GM19397 (cell line): ENCODE data around the gene TTPAL.

ENCODE experiments used
- ATAC-seq: cut with Tn5 transposase; IDR thresholded peaks from one replicate; pipeline ENCODE4 v1.9.1; 2021; ENCODE audit warnings: mild to moderate bottlenecking, moderate library complexity; ENCODE audit not compliant: unreplicated experiment

TTPAL gene

DNA sequence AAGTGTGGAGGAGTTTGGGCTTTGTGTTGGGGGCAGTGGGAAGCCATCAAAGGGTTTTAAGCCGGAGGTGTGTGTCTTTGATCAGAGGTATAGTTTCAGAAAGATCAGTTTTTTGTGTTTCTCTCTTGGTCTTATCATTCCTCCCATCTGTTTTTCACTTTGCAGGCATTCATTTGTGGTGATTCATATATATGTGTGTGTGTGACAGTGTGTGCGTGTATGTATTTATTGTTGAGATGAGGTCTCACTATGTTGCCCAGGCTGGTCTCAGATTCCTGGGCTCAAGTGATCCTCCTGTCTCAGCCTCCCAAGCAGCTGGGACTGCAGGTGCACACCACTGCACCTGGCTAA lies 57.3 kb downstream of the TTPAL start:
- ATAC-seq: no peak

DNA sequence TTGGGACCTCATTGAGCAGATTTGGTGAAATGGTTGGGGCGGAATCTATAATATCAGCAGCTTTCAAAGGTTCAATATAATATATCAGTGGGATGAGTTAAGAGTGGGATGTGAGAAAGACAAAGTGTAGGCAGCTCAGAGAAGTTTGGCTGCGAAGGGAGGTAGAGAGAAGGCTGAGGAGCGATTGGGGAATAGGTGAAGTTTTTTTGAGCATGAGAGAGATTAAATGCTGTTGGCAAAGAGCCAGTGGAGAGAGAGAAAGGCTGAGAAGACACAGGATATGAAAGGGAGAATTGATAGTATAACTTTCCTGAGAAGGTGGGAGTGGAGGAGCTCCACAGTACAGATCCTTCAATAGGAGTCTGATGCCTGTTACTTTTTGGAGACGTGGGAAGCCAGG lies 58.3 kb downstream of the TTPAL start:
- no peak for ATAC-seq

DNA sequence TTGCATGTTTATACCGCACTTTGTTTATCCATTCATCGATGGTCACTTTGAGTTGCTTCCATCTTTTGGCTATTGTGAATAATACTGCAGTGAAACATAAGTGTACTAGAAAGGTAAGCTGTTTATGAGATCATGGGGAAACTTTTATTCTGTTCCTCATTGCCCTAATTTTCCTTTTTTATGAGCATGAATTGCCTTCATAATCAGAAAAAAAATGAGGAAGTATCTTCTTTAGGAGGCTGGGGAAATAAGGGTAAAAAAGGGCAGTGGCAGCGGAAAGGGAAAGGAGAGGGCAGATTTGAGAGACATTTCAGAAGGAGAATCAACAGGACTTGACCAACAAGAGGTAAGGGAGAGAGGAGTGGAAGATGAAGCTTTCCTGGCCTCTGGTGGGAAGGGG lies 60.5 kb downstream of the TTPAL start:
- ATAC-seq: no peak

DNA sequence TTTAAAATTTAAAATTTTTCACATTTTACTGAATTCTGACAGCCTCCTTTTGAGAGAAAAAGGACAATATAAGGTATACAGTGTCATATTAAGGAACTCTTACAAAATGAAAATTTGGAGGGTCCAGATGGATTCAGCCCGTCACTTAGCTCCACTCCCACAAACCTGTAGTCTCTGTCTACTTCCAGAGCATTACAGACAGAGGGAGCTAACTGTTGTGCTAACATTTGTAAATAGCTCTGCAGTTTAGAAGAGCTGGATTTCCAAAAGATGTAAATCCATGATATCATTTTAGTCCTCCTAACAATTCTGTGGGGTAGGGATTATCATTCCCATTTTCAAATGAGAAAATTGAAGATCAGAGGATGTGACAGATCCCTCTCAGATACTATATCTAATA lies 62.3 kb downstream of the TTPAL start:
- ATAC-seq: no peak

DNA sequence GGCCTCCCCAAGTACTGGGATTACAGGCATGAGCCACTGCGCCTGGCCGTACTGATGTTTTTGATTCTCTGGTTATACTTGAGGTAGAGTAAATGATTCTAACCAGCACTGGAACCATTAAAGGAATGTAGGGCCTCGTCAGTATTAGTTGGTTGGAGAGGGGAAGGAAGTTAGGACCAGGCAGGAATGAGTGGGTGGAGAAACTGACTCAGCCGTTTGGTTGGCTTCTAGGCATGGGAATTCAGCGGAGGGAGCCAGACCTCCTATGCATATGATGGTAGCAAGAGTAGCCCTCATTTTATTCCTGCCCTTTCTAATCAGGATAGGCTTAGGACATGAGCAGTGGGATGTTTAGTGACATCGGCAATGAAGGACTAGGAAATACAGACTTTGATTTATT lies 65.2 kb downstream of the TTPAL start:
- ATAC-seq: no peak

DNA sequence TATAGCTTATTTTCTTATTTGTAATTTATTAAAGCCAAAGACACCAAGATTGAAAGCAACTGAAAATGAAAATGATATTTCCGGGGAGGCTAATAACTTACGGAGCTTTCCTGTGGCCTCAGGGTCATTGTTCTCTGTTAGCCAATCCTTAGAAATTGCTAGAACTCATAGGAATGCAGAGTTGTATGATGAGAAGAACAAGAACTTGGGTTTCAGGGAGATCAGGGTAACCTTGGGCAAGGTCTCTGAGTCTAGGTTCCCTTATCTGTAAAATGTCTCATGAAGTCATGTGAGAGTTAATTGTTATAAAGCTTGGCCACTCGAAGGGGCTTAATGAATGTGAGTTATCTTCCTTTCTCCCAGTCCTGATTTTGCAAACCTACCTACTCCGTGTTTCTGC lies 66.3 kb downstream of the TTPAL start:
- ATAC-seq: no peak

DNA sequence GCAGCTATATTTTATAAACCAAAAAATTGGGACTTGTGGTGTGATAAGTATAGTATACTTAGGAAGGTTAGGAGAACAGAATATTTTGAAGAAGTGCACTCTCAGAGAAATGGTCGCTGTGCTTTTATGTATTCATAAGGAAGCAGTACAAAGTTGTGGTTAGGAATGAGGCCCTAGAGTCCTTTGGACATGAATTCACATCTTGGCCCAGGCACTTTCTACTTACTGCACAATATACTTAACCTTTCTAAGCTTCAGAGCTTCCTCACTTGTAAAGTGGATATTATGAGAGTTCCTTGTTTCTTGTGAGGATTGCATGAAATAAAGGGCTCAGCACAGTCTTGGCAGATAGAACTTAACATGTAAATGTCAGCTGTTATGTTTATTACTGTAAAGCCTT lies 67.2 kb downstream of the TTPAL start:
- ATAC-seq: no peak

DNA sequence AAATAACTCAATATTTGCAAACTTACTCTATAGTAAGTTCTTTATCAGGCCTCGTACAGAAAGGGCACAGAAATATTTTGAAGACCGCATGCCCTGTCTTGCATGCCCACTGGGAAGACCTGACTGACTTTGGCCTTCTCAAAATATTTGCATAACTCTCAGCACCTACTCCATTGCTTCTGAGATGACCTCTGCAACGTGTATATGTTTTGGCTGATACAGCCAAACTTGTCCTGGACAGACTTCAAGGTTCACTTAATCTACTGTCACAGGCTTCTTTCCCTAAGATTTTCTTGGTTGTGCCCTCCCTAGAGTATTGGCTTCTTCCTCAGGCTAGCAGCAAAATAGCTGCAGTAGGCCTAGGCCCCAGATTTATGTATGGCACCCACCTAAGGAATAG lies 67.7 kb downstream of the TTPAL start:
- no peak for ATAC-seq
